ENCODE data around the gene CYB5RL. TPM values are rescaled to one million over a fixed set of nuclear protein-coding genes. Genes with fewer than 3 reads are reported as not detected.
A peak's percentile ranks its signal among the peaks of the same experiment; 100 is the strongest.
"Not testable (repeated sequence)": the region's sequence is repeated elsewhere in the genome, so short reads cannot be mapped to it uniquely, and the experiment has no call there.

The CYB5RL gene
- total RNA-seq, 2 donors from 2014 or later = 7.1 to 12.0 TPM

DNA sequence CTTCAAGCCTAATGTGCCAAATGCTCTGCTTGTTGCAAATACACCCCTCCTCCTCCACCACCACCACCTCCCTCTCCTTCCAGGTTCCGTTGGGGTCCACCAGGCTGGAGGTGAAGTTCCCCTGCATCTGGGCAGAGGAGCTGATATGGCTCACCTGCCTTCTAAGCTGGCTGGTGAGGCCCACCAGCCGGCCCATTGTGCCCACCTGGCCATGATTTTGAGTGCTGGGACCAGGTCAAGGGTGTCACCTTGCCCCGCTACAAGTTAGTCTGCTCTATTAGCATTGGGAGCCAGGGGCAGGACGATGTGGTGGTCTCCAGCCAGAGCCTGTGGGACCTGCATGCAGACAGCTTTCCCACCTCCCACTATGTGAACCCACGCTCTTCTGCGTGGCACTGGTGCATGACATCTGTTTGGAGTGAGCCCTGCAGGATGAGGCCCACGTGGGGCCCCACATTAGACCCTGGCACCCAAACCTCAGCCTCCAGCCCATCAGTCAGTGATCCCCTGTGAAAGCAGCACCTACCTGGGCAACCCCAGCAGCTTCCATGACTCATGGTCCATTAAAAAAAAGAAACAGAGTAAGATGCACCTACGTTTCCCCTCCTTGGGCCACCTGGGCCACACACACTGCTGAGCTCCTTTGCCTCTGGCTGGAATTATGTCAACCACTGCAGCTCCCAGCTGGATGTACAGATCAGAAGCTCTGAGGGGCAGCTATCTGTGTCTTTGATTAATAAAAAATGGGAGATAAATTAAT, 31.4 kb downstream of the CYB5RL start:
- peak; percentile 4 to 20 for ATAC-seq
- Mint-ChIP-seq H3K9me3 (no peaks in the 10 kb centered on the region), H3K4me3 (no peak overlapping the region), H3K27ac (no peak overlapping the region), H3K36me3 (no peaks in the 10 kb centered on the region), H3K27me3 (no peaks in the 10 kb centered on the region), H3K4me1 (ENCODE audit: low read depth in 2 of 2) (no peaks in the 10 kb centered on the region)
- DNase-seq (ENCODE audit: low spot score) = no peak

GRCh38 chr1:54167422-54168139, 32.2 kb downstream of the CYB5RL start:
- H3K27me3 Mint-ChIP-seq = no peaks in the 10 kb centered on the region
- no peaks in the 10 kb centered on the region for H3K4me1 Mint-ChIP-seq (ENCODE audit: low read depth in 2 of 2)
- no peak overlapping the region for H3K4me3 Mint-ChIP-seq
- no peak overlapping the region for H3K27ac Mint-ChIP-seq
- ATAC-seq = no peak
- no peak for DNase-seq (ENCODE audit: low spot score)
- no peaks in the 10 kb centered on the region for H3K36me3 Mint-ChIP-seq
- no peaks in the 10 kb centered on the region for H3K9me3 Mint-ChIP-seq

DNA sequence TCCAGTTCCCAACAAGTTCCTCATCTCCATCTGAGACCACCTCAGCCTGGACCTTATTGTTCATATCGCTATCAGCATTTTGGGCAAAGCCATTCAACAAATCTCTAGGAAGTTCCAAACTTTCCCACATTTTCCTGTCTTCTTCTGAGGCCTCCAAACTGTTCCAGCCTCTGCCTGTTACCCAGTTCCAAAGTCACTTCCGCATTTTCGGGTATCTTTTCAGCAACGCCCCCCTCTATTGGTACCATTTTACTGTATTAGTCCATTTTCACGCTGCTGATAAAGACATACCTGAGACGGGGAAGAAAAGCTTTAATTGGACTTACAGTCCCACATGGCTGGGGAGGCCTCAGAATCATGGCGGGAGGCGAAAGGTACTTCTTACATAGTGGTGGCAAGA, 33.5 kb downstream of the CYB5RL start:
- DNase-seq (ENCODE audit: low spot score); H3K36me3 Mint-ChIP-seq; H3K4me3 Mint-ChIP-seq; H3K27ac Mint-ChIP-seq; ATAC-seq; H3K9me3 Mint-ChIP-seq; H3K27me3 Mint-ChIP-seq; H3K4me1 Mint-ChIP-seq (ENCODE audit: low read depth in 2 of 2): not testable (repeated sequence)

DNA sequence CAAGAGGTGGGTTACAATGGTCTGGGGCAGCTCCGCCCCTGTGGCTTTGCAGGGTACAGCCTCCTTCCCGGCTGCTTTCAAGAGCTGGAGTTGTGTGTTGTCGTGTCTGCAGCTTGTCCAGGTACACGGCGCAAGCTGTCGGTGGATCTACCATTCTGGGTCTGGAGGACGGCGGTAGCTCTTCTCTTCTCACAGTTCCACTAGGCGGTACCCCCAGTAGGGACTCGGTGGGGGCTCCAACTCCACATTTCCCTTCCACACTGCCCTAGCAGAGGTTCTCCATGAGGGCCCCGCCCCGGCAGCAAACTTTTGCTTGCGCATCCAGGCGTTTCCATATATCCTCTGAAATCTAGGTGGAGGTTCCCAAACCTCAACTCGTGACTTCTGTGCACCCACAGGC, 34.7 kb downstream of the CYB5RL start:
- Mint-ChIP-seq H3K4me3 (no peak overlapping the region), H3K9me3 (no peaks in the 10 kb centered on the region), H3K4me1 (ENCODE audit: low read depth in 2 of 2) (no peaks in the 10 kb centered on the region), H3K36me3 (no peaks in the 10 kb centered on the region), H3K27ac (no peak overlapping the region), H3K27me3 (no peaks in the 10 kb centered on the region)
- no peak for DNase-seq (ENCODE audit: low spot score)
- no peak for ATAC-seq

DNA sequence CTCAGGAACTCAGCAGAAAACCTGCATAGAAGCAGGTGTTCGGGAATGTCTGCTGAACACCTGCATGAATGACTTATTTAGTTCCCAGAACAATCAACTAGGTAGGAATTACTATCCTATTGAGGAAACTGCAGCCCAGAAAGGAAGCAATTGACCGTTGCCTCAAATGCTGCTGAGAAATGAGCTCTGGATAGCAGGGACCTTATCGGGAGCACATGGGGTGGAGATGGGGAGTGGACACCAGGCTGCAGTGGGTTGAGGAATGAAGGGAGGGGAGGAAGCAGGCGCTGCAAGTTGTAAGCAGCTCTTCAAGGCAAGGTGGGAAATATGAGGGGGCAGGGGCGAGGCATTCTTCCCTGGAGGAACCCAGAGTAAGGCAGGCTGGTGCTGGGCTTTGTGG, 36.3 kb downstream of the CYB5RL start:
- ATAC-seq = no peak
- H3K4me3 Mint-ChIP-seq = no peak overlapping the region
- no peak for DNase-seq (ENCODE audit: low spot score)
- H3K9me3 Mint-ChIP-seq = no peaks in the 10 kb centered on the region
- H3K4me1 Mint-ChIP-seq (ENCODE audit: low read depth in 2 of 2) = no peaks in the 10 kb centered on the region
- no peaks in the 10 kb centered on the region for H3K27me3 Mint-ChIP-seq
- H3K27ac Mint-ChIP-seq = no peak overlapping the region
- no peaks in the 10 kb centered on the region for H3K36me3 Mint-ChIP-seq

GRCh38 chr1:54163051-54163450, 36.8 kb downstream of the CYB5RL start:
- no peak for DNase-seq (ENCODE audit: low spot score)
- no peaks in the 10 kb centered on the region for H3K36me3 Mint-ChIP-seq
- H3K4me3 Mint-ChIP-seq = no peak overlapping the region
- no peak for ATAC-seq
- H3K27me3 Mint-ChIP-seq = no peaks in the 10 kb centered on the region
- no peaks in the 10 kb centered on the region for H3K4me1 Mint-ChIP-seq (ENCODE audit: low read depth in 2 of 2)
- no peaks in the 10 kb centered on the region for H3K9me3 Mint-ChIP-seq
- no peak overlapping the region for H3K27ac Mint-ChIP-seq

GRCh38 chr1:54161495-54162168, 38.2 kb downstream of the CYB5RL start:
- ATAC-seq = no peak

DNA sequence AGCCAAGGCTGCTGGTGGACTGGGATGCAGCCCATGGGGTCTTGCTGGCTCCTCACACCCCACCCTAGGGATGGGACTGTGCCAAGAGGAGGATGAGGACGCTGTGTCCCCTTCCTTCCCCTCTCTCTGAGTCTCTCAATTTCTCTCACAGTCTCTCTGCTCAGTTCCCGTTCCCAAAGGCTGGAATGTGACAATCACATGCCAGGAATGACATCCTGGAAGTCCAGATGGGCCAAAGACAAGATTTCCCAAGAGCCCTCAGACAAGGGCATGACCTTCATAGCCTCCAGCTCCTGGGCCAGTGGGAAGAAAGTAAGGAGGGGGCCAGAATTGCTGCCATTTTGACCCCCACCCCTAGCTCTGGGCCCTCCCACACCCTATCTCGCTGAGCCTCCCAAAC, 39.5 kb downstream of the CYB5RL start:
- Mint-ChIP-seq H3K27ac (no peak overlapping the region), H3K4me3 (no peak overlapping the region), H3K27me3 (no peaks in the 10 kb centered on the region), H3K36me3 (no peaks in the 10 kb centered on the region), H3K4me1 (ENCODE audit: low read depth in 2 of 2) (no peaks in the 10 kb centered on the region), H3K9me3 (no peaks in the 10 kb centered on the region)
- DNase-seq (ENCODE audit: low spot score) = no peak
- no peak for ATAC-seq

More at GRCh38 chr1:54161495-54162168, 38.2 kb downstream of the CYB5RL start:
- Mint-ChIP-seq H3K9me3 (no peaks in the 10 kb centered on the region), H3K27ac (no peak overlapping the region), H3K4me3 (no peak overlapping the region), H3K4me1 (ENCODE audit: low read depth in 2 of 2) (no peaks in the 10 kb centered on the region), H3K36me3 (no peaks in the 10 kb centered on the region), H3K27me3 (no peaks in the 10 kb centered on the region)
- DNase-seq (ENCODE audit: low spot score) = no peak

- no peak for DNase-seq (ENCODE audit: low spot score)
- Mint-ChIP-seq H3K36me3 (no peaks in the 10 kb centered on the region), H3K27me3 (no peaks in the 10 kb centered on the region), H3K4me1 (ENCODE audit: low read depth in 2 of 2) (no peaks in the 10 kb centered on the region), H3K9me3 (no peaks in the 10 kb centered on the region), H3K27ac (no peak overlapping the region), H3K4me3 (no peak overlapping the region)
- no peak for ATAC-seq
Measured at GRCh38 chr1:54159733-54160316, 40.0 kb downstream of the CYB5RL start.

- no peak for DNase-seq (ENCODE audit: low spot score)
- no peak overlapping the region for H3K4me3 Mint-ChIP-seq
Measured at GRCh38 chr1:54158071-54158470, 41.8 kb downstream of the CYB5RL start.

DNA sequence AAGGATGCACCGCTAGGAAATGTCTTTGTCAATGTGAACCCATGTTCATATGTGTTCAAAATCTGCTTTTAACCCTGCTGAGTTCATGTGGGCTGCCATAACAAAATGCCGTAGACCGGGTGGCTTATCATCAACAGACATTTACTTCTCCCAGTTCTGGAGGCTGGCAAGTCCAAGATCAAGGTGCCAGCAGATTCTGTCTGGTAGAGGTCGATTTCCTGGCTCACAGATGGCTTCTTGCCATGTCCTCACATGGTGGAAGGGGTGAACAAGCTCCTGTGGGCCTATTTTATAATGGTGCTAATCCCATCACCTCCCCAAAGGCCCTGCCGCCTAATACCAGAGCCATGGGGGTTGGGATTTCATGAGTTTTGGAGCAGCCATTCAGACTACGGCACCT, 42.4 kb downstream of the CYB5RL start:
- H3K4me3 Mint-ChIP-seq = no peak overlapping the region
- no peaks in the 10 kb centered on the region for H3K9me3 Mint-ChIP-seq
- DNase-seq (ENCODE audit: low spot score) = no peak
- H3K4me1 Mint-ChIP-seq (ENCODE audit: low read depth in 2 of 2) = no peaks in the 10 kb centered on the region
- H3K36me3 Mint-ChIP-seq = no peaks in the 10 kb centered on the region
- no peak overlapping the region for H3K27ac Mint-ChIP-seq
- no peak for ATAC-seq
- H3K27me3 Mint-ChIP-seq = no peaks in the 10 kb centered on the region

More at GRCh38 chr1:54158071-54158470, 41.8 kb downstream of the CYB5RL start:
- no peaks in the 10 kb centered on the region for H3K36me3 Mint-ChIP-seq
- H3K4me1 Mint-ChIP-seq (ENCODE audit: low read depth in 2 of 2) = no peaks in the 10 kb centered on the region
- H3K27ac Mint-ChIP-seq = no peak overlapping the region
- H3K27me3 Mint-ChIP-seq = no peaks in the 10 kb centered on the region
- ATAC-seq = peak in 1 of 2 donors; percentile 18
- H3K9me3 Mint-ChIP-seq = no peaks in the 10 kb centered on the region

DNA sequence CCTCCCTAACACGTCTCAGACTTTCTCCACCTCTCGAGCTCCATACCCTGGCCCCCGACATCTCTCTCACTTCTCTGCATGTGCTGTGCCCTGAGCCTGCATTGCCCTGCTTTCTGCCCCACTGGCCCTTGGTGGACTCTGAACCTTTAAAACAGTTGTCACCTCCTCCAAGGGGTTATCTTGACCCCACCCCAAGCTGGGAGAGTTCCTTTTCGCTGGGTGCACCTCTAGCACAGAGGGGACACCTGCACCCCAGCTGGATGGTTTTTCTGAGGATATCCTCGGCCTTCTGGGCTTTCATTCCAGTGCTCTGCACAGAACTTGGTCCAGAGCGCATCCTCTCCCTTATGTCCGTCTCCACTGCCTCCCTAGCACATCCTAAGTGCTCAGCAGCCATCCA, 42.8 kb downstream of the CYB5RL start:
- no peaks in the 10 kb centered on the region for H3K9me3 Mint-ChIP-seq
- no peak for DNase-seq (ENCODE audit: low spot score)
- H3K27ac Mint-ChIP-seq = no peak overlapping the region
- no peaks in the 10 kb centered on the region for H3K4me1 Mint-ChIP-seq (ENCODE audit: low read depth in 2 of 2)
- no peaks in the 10 kb centered on the region for H3K27me3 Mint-ChIP-seq
- no peak for ATAC-seq
- no peak overlapping the region for H3K4me3 Mint-ChIP-seq
- H3K36me3 Mint-ChIP-seq = no peaks in the 10 kb centered on the region

DNA sequence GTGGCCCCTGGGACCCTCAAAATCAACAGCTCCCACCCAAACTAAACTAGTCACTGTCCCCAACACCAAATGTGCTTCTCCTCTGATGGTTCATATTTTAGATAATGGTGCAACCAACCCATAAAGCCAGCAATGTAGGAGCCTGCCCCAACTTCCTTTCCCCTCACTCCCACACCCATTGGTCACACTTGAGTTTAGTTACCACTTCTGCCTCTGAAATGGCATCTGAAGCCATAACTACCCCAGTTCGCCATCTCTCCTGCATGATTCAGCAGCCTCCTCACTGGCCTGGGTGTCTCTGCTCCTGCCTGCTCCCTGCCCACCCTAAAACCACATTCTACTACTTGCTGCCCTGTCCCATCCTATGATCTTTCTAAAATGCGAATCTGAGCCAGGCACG, 43.6 kb downstream of the CYB5RL start:
- Mint-ChIP-seq H3K4me1 (ENCODE audit: low read depth in 2 of 2) (no peaks in the 10 kb centered on the region), H3K9me3 (no peaks in the 10 kb centered on the region)

More for the DNA sequence above, 43.6 kb downstream of the CYB5RL start:
- DNase-seq (ENCODE audit: low spot score) (no peak), ATAC-seq (no peak)
- no peak overlapping the region for H3K4me3 Mint-ChIP-seq
- H3K36me3 Mint-ChIP-seq = no peaks in the 10 kb centered on the region
- no peak overlapping the region for H3K27ac Mint-ChIP-seq
- H3K27me3 Mint-ChIP-seq = no peaks in the 10 kb centered on the region
